NCI-H128 (cell line): ENCODE measurements around the gene CHD9.
"Not testable (repeated sequence)": the region's sequence is repeated elsewhere in the genome, so short reads cannot be mapped to it uniquely, and the experiment has no call there.

Experiments used
- DNase-seq: peaks from one replicate; lab custom pipeline; 2025; ENCODE audit not compliant: unreplicated experiment; lab: John Stamatoyannopoulos, UW

Gene CHD9

GRCh38 chr16:53071748-53072301 is 17.0 kb downstream of the CHD9 start:
- no peak for DNase-seq

GRCh38 chr16:53073022-53073421 is 18.2 kb downstream of the CHD9 start:
- no peak for DNase-seq

- DNase-seq: not testable (repeated sequence)
Observed at GRCh38 chr16:53074296-53074695, 19.5 kb downstream of the CHD9 start.

DNA sequence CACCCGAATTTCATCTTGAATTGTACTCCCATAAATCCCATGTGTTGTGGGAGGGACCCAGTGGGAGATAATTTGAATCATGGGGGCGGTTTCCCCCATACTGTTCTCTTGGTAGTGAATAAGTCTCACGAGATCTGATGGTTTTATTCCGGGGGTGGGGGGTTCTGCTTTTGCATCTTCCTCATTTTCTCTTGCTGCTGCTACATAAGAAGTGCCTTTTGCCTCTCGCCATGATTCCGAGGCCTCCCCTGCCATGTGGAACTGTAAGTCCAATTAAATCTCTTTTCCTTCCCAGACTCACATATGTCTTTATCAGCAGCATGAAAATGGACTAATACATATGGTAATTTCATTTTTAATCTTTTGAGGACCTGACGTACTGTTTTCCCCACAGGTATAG is 20.7 kb downstream of the CHD9 start:
- not testable (repeated sequence) for DNase-seq

GRCh38 chr16:53078247-53078646 is 23.5 kb downstream of the CHD9 start:
- no peak for DNase-seq

DNA sequence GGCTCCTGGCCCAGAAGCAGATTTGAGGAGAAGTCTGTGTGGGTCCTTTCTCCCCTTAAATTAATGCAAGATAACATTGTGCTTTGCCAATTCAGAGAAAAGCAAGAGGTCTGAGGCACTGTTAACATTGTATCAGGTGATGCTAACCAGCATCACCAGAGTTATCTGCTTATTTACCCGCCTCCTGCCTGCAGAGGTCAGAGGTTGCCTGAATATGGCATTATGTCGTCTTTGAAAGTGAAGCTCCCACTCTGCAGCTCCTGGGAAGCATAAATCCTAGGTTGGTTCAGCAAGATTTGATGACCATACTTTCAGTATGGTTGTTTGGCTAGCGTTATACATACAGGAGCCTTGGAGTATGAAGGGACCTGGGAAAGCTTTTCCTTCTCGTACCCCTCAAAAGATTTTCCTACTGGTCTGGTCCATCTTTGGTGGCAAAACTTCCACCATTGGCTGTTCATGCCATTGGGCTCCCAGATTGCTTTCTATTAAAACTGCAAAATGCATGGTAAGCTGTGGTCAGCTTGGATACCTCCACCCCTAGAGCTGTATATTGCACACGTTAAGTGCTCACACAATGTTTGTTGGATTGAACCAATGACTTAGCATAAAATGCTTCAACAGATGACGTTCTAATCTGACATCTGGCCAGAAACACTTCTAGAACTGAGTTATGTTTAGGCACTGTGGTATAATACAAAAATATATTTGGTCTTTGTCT is 24.1 kb downstream of the CHD9 start:
- DNase-seq: no peak

DNA sequence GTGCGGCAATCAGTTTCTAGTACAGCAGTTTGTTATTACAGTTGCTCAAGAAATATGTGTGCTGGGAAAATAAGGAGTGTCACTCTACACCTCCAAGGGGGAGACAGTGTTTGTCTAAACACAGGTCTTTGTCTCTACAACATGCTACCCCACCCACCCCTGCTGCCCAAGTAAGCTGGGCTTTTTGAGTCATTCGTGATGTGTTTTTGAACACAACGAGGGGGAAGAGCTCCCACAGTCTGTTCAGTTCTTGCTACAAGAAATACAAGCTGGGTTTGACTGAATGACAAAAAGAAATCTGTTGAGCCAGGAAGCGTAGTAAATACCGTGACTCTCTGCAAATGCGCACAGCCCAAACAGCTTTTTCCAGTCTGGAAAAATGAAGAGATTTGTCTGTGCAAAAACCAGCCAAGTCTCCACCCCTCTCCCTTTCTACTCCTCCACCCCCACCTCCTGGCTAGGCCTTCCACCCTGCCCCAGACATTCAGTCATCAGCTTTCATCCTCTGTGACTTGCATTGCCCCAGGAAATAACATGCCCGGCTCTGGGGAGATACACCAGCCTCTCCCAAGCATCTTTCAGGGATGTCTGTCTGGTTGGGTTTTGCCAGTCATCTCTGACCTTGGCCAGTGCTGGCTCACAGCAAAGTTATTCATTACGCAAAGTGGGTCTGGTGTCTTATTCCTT is 25.7 kb downstream of the CHD9 start:
- no peak for DNase-seq

- DNase-seq: no peak
Observed at GRCh38 chr16:53081032-53081424, 26.2 kb downstream of the CHD9 start.

DNA sequence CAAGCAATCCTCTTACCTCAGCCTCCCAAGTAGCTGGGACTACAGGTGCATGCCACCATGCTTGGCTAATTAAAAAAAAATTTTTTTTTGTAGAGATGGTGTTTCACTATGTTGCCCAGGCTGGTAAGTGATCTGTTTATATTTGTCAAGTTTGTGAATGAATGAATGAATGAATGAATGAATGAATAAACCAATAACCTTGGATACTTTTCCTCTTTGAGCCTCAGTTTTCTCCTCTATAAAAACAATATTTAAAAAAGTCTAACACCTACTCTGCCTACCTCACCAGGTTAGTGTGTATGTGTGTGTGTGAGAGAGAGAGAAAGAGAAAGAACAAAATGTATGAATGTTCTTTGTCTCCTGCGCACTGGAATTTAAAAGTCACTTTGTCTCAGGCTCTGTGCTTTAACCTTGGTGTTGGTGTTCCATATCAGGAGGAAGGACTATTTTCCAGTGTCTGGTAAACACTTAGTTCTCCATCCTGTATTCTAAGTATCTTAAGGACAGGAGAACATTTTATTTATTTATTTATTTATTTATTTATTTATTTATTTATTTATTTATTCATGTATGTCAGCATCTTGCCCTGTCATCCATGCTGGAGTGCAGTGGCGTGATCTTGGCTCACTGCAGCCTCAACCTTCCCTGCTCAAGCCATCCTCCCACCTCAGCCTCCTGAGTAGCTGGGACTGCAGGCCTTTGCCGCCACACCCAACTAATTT is 27.1 kb downstream of the CHD9 start:
- no peak for DNase-seq

GRCh38 chr16:53082509-53082908 is 27.7 kb downstream of the CHD9 start:
- DNase-seq: no peak

DNA sequence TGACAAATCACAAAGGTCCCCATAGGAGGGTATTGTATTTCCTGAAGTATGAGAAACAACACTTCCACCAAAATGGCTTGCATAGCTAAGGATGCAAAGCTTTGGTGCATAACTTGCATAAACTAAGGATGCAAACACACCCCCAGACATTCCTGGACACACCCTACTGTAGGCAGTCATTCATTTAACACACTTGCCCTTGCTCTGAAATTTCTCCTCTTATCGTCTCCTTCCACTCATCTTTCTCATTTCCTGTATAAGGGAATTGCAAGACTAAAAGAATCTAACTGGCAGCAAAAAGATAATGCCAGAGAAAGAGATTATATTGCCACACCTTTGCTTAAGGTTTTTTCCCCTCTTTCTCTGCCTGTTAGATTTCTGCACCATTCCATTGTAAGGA is 28.3 kb downstream of the CHD9 start:
- no peak for DNase-seq

DNA sequence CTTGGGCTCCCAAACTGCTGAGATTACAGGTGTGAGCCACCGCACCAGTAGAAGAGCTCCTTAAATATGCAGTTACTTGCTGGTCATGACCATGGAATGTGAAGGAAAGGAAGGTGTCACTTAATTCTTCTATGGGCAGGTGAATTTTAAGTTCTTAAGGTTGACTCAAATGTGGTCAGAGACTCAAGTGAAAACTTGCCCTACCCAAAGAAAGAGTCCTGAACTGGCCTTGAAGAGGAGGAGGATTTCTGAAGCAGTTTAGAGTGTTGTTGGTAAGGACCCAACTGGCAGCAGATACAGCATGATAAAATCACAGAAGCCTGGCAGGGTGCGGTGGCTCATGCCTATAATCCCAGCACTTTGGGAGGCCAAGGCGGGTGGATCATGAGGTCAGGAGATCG is 29.4 kb downstream of the CHD9 start:
- DNase-seq: no peak

DNA sequence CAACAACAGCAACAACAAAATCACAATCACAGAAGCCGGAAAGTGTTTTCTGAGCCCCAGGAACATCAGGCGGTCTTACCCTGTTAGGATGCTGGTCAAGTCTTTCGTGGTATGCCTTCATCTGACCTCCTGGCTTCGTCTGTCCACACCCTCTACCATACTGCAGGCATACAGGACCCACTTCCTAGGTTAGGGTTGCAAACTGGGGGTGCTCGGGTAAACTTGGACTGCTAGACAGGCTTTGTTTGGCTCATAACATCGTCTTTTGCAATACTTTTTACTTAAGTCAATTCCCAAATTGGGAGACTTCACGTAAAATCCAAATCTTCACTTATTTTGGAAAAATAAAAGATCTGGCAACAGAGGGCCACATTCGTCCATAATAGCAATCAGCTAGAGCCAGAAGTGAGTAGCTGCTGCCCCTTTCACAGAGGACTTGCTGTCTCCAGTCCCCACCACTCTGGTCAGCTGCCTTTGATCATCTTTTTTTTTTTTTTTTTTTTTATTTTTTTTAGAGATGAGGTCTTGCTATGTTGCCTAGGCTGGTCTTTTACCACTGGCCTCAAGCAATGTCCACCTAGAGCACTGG is 30.0 kb downstream of the CHD9 start:
- no peak for DNase-seq

GRCh38 chr16:53085369-53085843 is 30.6 kb downstream of the CHD9 start:
- no peak for DNase-seq

- no peak for DNase-seq
Observed at GRCh38 chr16:53085931-53086421, 31.2 kb downstream of the CHD9 start.

- no peak for DNase-seq
Observed at GRCh38 chr16:53087101-53087500, 32.3 kb downstream of the CHD9 start.

GRCh38 chr16:53089434-53090285 is 34.9 kb downstream of the CHD9 start:
- DNase-seq: no peak

GRCh38 chr16:53090286-53090590 is 35.4 kb downstream of the CHD9 start:
- no peak for DNase-seq

DNA sequence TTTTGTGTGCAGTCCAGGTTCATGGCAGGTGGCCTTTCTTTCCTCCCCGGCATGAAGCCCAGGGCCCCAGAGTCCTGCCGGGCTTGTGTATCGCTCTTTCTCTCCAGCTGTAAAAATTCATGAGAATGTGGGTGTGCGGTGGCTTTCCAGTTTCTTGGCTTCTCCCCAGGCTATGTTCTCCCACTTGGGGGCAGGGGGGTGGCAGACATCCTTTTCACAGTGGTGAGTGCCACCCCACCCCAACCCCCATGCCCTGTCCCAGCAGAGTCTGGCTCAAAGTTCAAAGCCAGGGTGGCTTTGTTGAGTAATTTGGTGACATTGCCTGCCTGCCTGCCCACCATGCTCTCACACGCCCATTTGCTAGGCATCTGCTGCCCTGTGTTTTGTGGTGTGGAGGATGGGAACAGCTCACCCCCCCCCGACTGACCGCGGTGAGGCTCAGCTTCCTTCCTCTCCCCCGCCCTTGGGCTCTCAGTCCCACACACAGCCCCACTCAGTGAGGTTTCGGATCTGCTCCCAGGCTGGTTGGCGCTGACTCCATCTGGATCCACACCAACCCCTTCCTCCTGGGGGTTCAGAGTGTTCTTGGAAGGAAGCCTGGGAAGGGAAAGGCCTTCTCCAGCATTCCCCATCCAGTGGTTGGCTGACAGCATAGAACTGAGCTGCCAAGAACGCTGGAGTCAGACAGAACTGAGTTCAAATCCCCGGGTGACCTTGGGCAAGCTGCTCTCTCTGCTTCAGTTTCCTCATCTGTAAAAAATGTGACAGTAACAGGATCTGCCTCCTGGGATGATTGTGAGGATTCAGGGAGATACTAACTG is 36.0 kb downstream of the CHD9 start:
- DNase-seq: no peak
